GM12878 (cell line): Measurements from ENCODE around the gene SHQ1. TPM values are rescaled to one million over a fixed set of nuclear protein-coding genes. Genes with fewer than 3 reads are reported as not detected.
A peak's percentile ranks its signal among the peaks of the same experiment; 100 is the strongest.

Experiments
- ASH2L ChIP-seq: fragments of 300-600, 200-600 bp; sonication (generic); IDR thresholded peaks from 2 replicates; pipeline ENCODE4 v1.6.1; 2017; ENCODE audit warnings: low read depth, mild to moderate bottlenecking, borderline replicate concordance
- ATF7 ChIP-seq: fragments of 450-650 bp; IDR thresholded peaks from 2 replicates; pipeline ENCODE4 v1.6.1; 2016; ENCODE audit warnings: low read depth, mild to moderate bottlenecking
- BCL11A ChIP-seq: IDR thresholded peaks from 2 replicates; pipeline ENCODE4 v1.6.1; 2011; ENCODE audit warnings: low read depth, low read length
- BRCA1 ChIP-seq: IDR thresholded peaks from 2 replicates; pipeline ENCODE4 v1.6.1; 2011; ENCODE audit warnings: low read depth, low read length, improper control_type of control experiment
- CBFB ChIP-seq: IDR thresholded peaks from 2 replicates; pipeline ENCODE4 v1.6.1; 2016; ENCODE audit warnings: antibody characterized with exemption, low read depth
- CBX5 ChIP-seq: sonication (generic); IDR thresholded peaks from 2 replicates; pipeline ENCODE4 v1.6.1; 2016; ENCODE audit warnings: low read depth, moderate library complexity, mild to moderate bottlenecking, inconsistent platforms
- CREM ChIP-seq: IDR thresholded peaks from 2 replicates; pipeline ENCODE4 v1.6.1; 2014; ENCODE audit warnings: antibody characterized with exemption, low read depth
- CTCF ChIP-seq, 3 experiments: IDR thresholded peaks in 2 of 3; conservative IDR thresholded peaks in 1 of 3; 2 replicates each; pipeline ENCODE4 v1.5.1; 2011; ENCODE audit warnings: low read depth in 3 of 3, low read length in 3 of 3, mild to moderate bottlenecking in 3 of 3, control low read depth in 2 of 3, moderate library complexity in 2 of 3, inconsistent platforms in 1 of 3, mixed read lengths in 1 of 3; ENCODE audit not compliant: control insufficient read depth in 2 of 3, insufficient read depth in 1 of 3; ENCODE audit errors: extremely low read depth in 1 of 3
- IKZF2 ChIP-seq, 2 experiments: fragments of 450-650 bp; IDR thresholded peaks; 2 replicates each; pipeline ENCODE4 v1.6.1; 2017; ENCODE audit warnings: mild to moderate bottlenecking in 2 of 2, moderate library complexity in 2 of 2
- IRF3 ChIP-seq: fragments of 450-650 bp; IDR thresholded peaks from 2 replicates; pipeline ENCODE4 v1.6.1; 2014; ENCODE audit warnings: mild to moderate bottlenecking
- JUNB ChIP-seq: IDR thresholded peaks from 2 replicates; pipeline ENCODE4 v1.6.1; 2016; ENCODE audit warnings: antibody characterized with exemption, mild to moderate bottlenecking
- KAT2A ChIP-seq: conservative IDR thresholded peaks from 2 replicates; pipeline ENCODE4 v1.6.1; 2011; ENCODE audit warnings: low read depth, low read length; ENCODE audit not compliant: control insufficient read depth
- NBN ChIP-seq: fragments of 450-650 bp; IDR thresholded peaks from 2 replicates; pipeline ENCODE4 v1.6.1; 2016
- NFXL1 ChIP-seq: fragments of 450-650 bp; IDR thresholded peaks from 2 replicates; pipeline ENCODE4 v1.6.1; 2017; ENCODE audit warnings: antibody characterized with exemption, mild to moderate bottlenecking, borderline replicate concordance
- NR2C1 ChIP-seq: fragments of 450-650 bp; IDR thresholded peaks from 2 replicates; pipeline ENCODE4 v1.6.1; 2017; ENCODE audit warnings: antibody characterized with exemption, mild to moderate bottlenecking, moderate library complexity
- NR2F1 ChIP-seq: fragments of 450-650 bp; conservative IDR thresholded peaks from 2 replicates; pipeline ENCODE4 v1.6.1; 2017; ENCODE audit warnings: mild to moderate bottlenecking
- PAX5 ChIP-seq: IDR thresholded peaks from 2 replicates; pipeline ENCODE4 v1.6.1; 2011; ENCODE audit warnings: low read depth, low read length, borderline replicate concordance
- POLR2A ChIP-seq: IDR thresholded peaks from 2 replicates; pipeline ENCODE4 v1.6.1; 2011; ENCODE audit warnings: low read depth, mild to moderate bottlenecking, low read length
- RAD21 ChIP-seq: IDR thresholded peaks from 2 replicates; pipeline ENCODE4 v1.6.1; 2011; ENCODE audit warnings: mild to moderate bottlenecking, low read depth, low read length, moderate library complexity; ENCODE audit not compliant: insufficient read depth
- RBBP5 ChIP-seq: fragments of 200-600 bp; sonication (generic); conservative IDR thresholded peaks from 2 replicates; pipeline ENCODE4 v1.6.1; 2016
- SMAD1 ChIP-seq: fragments of 450-650 bp; IDR thresholded peaks from 2 replicates; pipeline ENCODE4 v1.6.1; 2018; ENCODE audit warnings: mild to moderate bottlenecking, low read depth; ENCODE audit not compliant: partially characterized antibody
- SMC3 ChIP-seq: IDR thresholded peaks from 2 replicates; pipeline ENCODE4 v1.6.1; 2011; ENCODE audit warnings: low read length, improper control_type of control experiment, borderline replicate concordance
- SRF ChIP-seq, 2 experiments: IDR thresholded peaks; 2 replicates each; pipeline ENCODE4 v1.6.1; 2011; ENCODE audit warnings: low read depth in 2 of 2, low read length in 2 of 2, mild to moderate bottlenecking in 1 of 2, moderate library complexity in 1 of 2
- TARDBP ChIP-seq: IDR thresholded peaks from 2 replicates; pipeline ENCODE4 v1.6.1; 2016; ENCODE audit warnings: borderline replicate concordance
- ZBTB40 ChIP-seq: fragments of 450-650 bp; IDR thresholded peaks from 2 replicates; pipeline ENCODE4 v1.6.1; 2016; ENCODE audit warnings: mild to moderate bottlenecking, moderate library complexity, borderline replicate concordance
- ZNF207 ChIP-seq: fragments of 450-650 bp; IDR thresholded peaks from 2 replicates; pipeline ENCODE4 v1.6.1; 2014; ENCODE audit warnings: antibody characterized with exemption, mild to moderate bottlenecking, borderline replicate concordance
- ZNF217 ChIP-seq: fragments of 450-650 bp; IDR thresholded peaks from 2 replicates; pipeline ENCODE4 v1.6.1; 2017; ENCODE audit warnings: antibody characterized with exemption, mild to moderate bottlenecking
- polyA plus RNA-seq, 11 experiments: library from polyadenylated mRNA; depleted of rRNA in 4 of 11; unstranded in 6 of 11; stranded (reverse) in 5 of 11; fragments of >200 nt; fragmentation: Nextera tagmentation in 4 of 11; fragmentation: Illumina TruSeq in 1 of 11; extraction: Ambion mirVana in 4 of 11; extraction: Trizol in 1 of 11; gene quantifications; 1 replicate in 1 of 11; 2 replicates in 10 of 11; pipeline versions ENCODE4 v1.2.1 to v1.2.3, GENCODE V29; 2011 to 2016; ENCODE audit warnings: inconsistent platforms in 2 of 11, missing spikeins in 2 of 11, low read depth in 1 of 11
- total RNA-seq, 4 experiments: library from RNA; depleted of rRNA in 3 of 4; stranded (reverse); fragments of >200 nt in 3 of 4; fragmentation: Illumina TruSeq in 1 of 4; extraction: Trizol in 1 of 4; gene quantifications; 2 replicates each; pipeline versions ENCODE4 v1.2.1 to v1.2.3, GENCODE V29; 2013 to 2021

The SHQ1 gene
- total and polyA plus RNA-seq, 10 of the 15 experiments (the other 5 are each of a cell fraction or from before 2014, with no cell fraction given): 12.6 to 51.7 (median 24.5) TPM

- no peak for TF ChIP-seq BRCA1
- TF ChIP-seq CTCF (IDR thresholded peaks at IDR 0.05 in 2 of 3, conservative IDR thresholded peaks at IDR 0.05 in 1 of 3; ENCODE audit: control insufficient read depth in 2 of 3, extremely low read depth in 1 of 3, insufficient read depth in 1 of 3, low read depth in 3 of 3, low read length in 3 of 3): no peak
- TF ChIP-seq POLR2A: no peak
- no peak for TF ChIP-seq ZBTB40
- TF ChIP-seq SRF (IDR thresholded peaks at IDR 0.05; ENCODE audit: low read depth in 2 of 2, low read length in 2 of 2): peak; percentile 96 to 98
- TF ChIP-seq NFXL1: no peak
- peak; percentile 52; the same call in 1 of the 2 replicates for TF ChIP-seq CREM
- TF ChIP-seq PAX5: peak; percentile 100
- TF ChIP-seq RAD21: no peak
- no peak for TF ChIP-seq IRF3
- TF ChIP-seq ATF7: peak; percentile 77
- TF ChIP-seq RBBP5: no peak
- TF ChIP-seq ZNF207: no peak
- no peak for TF ChIP-seq TARDBP
- TF ChIP-seq ZNF217: peak; percentile 99
- TF ChIP-seq NR2C1: no peak
- TF ChIP-seq JUNB: peak; percentile 59
- TF ChIP-seq NBN: peak; percentile 68
- no peak for TF ChIP-seq SMC3
- TF ChIP-seq SMAD1: no peak
- peak; percentile 69 for TF ChIP-seq NR2F1
- TF ChIP-seq BCL11A: peak; percentile 85
- TF ChIP-seq CBFB: peak; percentile 58; the same call in 1 of the 2 replicates
- no peak for TF ChIP-seq ASH2L
- peak; percentile 73 to 87 for TF ChIP-seq IKZF2 (IDR thresholded peaks at IDR 0.05)
- no peak for TF ChIP-seq KAT2A
- TF ChIP-seq CBX5: 0 out of 2 replicates have a peak, but pooled peaks have one; percentile 60
Measured at GRCh38 chr3:72756900-72757299, 91.3 kb downstream of the SHQ1 start (continued).
